D721Med (cell line): Measurements from ENCODE around the gene ATP10A.

Source experiments
- DNase-seq: peaks from one replicate; pipeline ENCODE4 v3.0.0; 2011; ENCODE audit warnings: low spot score; ENCODE audit not compliant: insufficient read length
- FAIRE-seq: peaks from 2 replicates; lab custom pipeline; 2011; peaks lifted over from hg19 to GRCh38; lab: Jason Lieb, UNC
- CTCF ChIP-seq: IDR thresholded peaks from 2 replicates; pipeline ENCODE4 v1.5.1; 2012; ENCODE audit warnings: mild to moderate bottlenecking, control low read depth; ENCODE audit not compliant: insufficient read depth; ENCODE audit errors: missing control alignments

Gene ATP10A

DNA sequence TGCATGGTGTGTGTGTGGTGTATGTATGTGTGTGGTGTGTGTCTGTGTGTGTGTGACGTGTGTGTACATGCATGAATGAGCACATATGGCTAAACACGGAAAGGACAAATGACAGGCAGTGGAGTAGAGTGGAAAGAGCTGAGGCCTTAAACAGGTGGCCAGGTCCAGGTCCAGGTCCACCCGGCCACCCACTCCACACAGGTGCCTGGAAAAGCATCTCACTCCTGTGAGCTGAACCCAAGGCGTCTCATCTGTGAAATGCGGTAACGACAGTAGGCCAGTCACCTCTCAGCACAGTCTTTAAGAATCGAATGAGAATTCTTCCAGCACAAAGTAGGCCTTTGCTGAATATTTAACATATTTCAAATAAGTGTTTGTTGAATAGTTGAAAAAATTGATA is 58.7 kb downstream of the ATP10A start:
- no peak for TF ChIP-seq CTCF
- FAIRE-seq (no peak), DNase-seq (no peak)

- no peak for TF ChIP-seq CTCF
- DNase-seq (no peak), FAIRE-seq (no peak)
Observed at GRCh38 chr15:25803541-25803940, 59.6 kb downstream of the ATP10A start.

GRCh38 chr15:25803036-25803435 is 60.1 kb downstream of the ATP10A start:
- no peak for TF ChIP-seq CTCF
- DNase-seq: no peak
- FAIRE-seq: no peak

- no peak for FAIRE-seq
- no peak for DNase-seq
- no peak for TF ChIP-seq CTCF
Observed at GRCh38 chr15:25802285-25802830, 60.8 kb downstream of the ATP10A start.

GRCh38 chr15:25801586-25802284 is 61.4 kb downstream of the ATP10A start:
- FAIRE-seq: no peak
- DNase-seq: no peak

GRCh38 chr15:25800761-25801515 is 62.2 kb downstream of the ATP10A start:
- FAIRE-seq (no peak), DNase-seq (no peak)
- TF ChIP-seq CTCF: no peak

More at GRCh38 chr15:25801586-25802284, 61.4 kb downstream of the ATP10A start:
- TF ChIP-seq CTCF: no peak
